ENCODE measurements around the gene ASPSCR1. TPM values are rescaled to one million over a fixed set of nuclear protein-coding genes. Genes with fewer than 3 reads are reported as not detected.

The ASPSCR1 gene
- total RNA-seq, 4 donors from 2014 or later, result 17.9 to 25.6 (median 21.6) TPM

DNA sequence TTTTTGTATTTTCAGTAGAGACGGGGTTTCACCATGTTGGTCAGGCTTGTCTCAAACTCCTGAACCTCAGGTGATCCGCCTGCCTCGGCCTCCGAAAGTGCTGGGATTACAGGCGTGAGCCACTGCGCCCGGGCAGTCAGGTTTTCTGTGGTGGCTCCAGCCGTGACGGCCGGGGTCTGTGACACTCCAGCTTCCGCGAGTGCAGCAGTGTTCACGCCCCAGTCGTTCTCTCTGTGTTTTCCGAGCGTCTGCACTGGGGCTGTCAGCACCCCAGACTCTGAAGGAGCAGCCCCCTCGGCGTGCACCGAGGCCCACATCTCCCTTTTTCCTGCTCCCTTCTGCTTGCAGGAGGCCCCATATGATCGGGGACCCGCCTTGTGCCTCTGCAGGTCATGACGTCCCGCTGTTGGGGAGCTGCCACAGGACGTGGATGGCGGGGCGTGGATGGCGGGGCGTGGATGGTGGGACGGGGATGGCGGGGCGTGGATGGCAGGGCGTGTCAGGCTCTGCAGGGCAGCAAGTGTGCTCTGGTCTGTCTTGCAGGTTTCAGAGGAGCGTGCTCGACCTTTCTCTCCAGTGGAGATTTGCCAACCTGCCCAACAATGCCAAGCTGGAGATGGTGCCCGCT, 5.7 kb downstream of the ASPSCR1 start:
- H3K4me1 ChIP-seq, result peaks cover 10% of the 10 kb centered on the region
- H3K4me3 ChIP-seq, result no peak overlapping the region
- no peak for DNase-seq (ENCODE audit: low spot score in 2 of 2)
- no peaks in the 10 kb centered on the region for H3K27me3 ChIP-seq
- no peak overlapping the region for H3K27ac ChIP-seq
- H3K36me3 ChIP-seq, result peaks cover 58% of the 10 kb centered on the region
- no peak for TF ChIP-seq POLR2A (IDR thresholded peaks at IDR 0.05)
- TF ChIP-seq EP300 (IDR thresholded peaks at IDR 0.05), result no peak
- no peak for TF ChIP-seq CTCF (IDR thresholded peaks at IDR 0.05)
- TF ChIP-seq POLR2AphosphoS5 (IDR thresholded peaks at IDR 0.05), result no peak
- H3K9me3 ChIP-seq, result no peaks in the 10 kb centered on the region
- WGBS, result 91% methylated on average over 22 of the region's 35 CpGs

- no peaks in the 10 kb centered on the region for H3K9me3 ChIP-seq
- H3K36me3 ChIP-seq, result peaks cover 58% of the 10 kb centered on the region
- TF ChIP-seq POLR2AphosphoS5 (IDR thresholded peaks at IDR 0.05), result no peak
- no peak for TF ChIP-seq POLR2A (IDR thresholded peaks at IDR 0.05)
- no peak for TF ChIP-seq CTCF (IDR thresholded peaks at IDR 0.05)
- no peak for TF ChIP-seq EP300 (IDR thresholded peaks at IDR 0.05)
- H3K27ac ChIP-seq, result no peak overlapping the region
- WGBS, result 89% methylated on average over 26 of the region's 26 CpGs
- H3K4me1 ChIP-seq, result peaks cover 5% of the 10 kb centered on the region
- no peaks in the 10 kb centered on the region for H3K27me3 ChIP-seq
- DNase-seq (ENCODE audit: low spot score in 2 of 2), result no peak
- H3K4me3 ChIP-seq, result no peak overlapping the region
These were observed 6.4 kb downstream of the ASPSCR1 start for GRCh38 chr17:81983639-81984373.

GRCh38 chr17:81984773-81985410, 7.5 kb downstream of the ASPSCR1 start:
- no peaks in the 10 kb centered on the region for H3K27me3 ChIP-seq
- H3K36me3 ChIP-seq, result peaks cover 54% of the 10 kb centered on the region
- 85% methylated on average over 21 of the region's 21 CpGs for WGBS
- no peaks in the 10 kb centered on the region for H3K4me1 ChIP-seq
- no peak for DNase-seq (ENCODE audit: low spot score in 2 of 2)
- H3K27ac ChIP-seq, result no peak overlapping the region
- no peak overlapping the region for H3K4me3 ChIP-seq
- TF ChIP-seq CTCF (IDR thresholded peaks at IDR 0.05), result no peak
- TF ChIP-seq POLR2AphosphoS5 (IDR thresholded peaks at IDR 0.05), result no peak
- no peak for TF ChIP-seq POLR2A (IDR thresholded peaks at IDR 0.05)
- TF ChIP-seq EP300 (IDR thresholded peaks at IDR 0.05), result no peak
- H3K9me3 ChIP-seq, result no peaks in the 10 kb centered on the region

GRCh38 chr17:81986606-81987005, 9.2 kb downstream of the ASPSCR1 start:
- H3K9me3 ChIP-seq, result no peaks in the 10 kb centered on the region
- no peak overlapping the region for H3K4me3 ChIP-seq
- WGBS, result 94% methylated on average over 22 of the region's 26 CpGs
- no peaks in the 10 kb centered on the region for H3K27me3 ChIP-seq
- DNase-seq (ENCODE audit: low spot score in 2 of 2), result no peak
- H3K27ac ChIP-seq, result no peak overlapping the region
- TF ChIP-seq CTCF (IDR thresholded peaks at IDR 0.05) (no peak), POLR2A (IDR thresholded peaks at IDR 0.05) (no peak), EP300 (IDR thresholded peaks at IDR 0.05) (no peak), POLR2AphosphoS5 (IDR thresholded peaks at IDR 0.05) (no peak)
- H3K4me1 ChIP-seq, result peaks cover 9% of the 10 kb centered on the region
- H3K36me3 ChIP-seq, result peaks cover 49% of the 10 kb centered on the region

- WGBS, result 77% methylated on average over 26 of the region's 26 CpGs
- H3K36me3 ChIP-seq, result peaks cover 49% of the 10 kb centered on the region
These were observed 9.8 kb downstream of the ASPSCR1 start for GRCh38 chr17:81987161-81987770.

More at GRCh38 chr17:81987161-81987770, 9.8 kb downstream of the ASPSCR1 start:
- Histone ChIP-seq H3K4me1 (peaks cover 16% of the 10 kb centered on the region), H3K27me3 (no peaks in the 10 kb centered on the region), H3K4me3 (no peak overlapping the region), H3K9me3 (no peaks in the 10 kb centered on the region), H3K27ac (no peak overlapping the region)
- DNase-seq (ENCODE audit: low spot score in 2 of 2), result no peak
- no peak for TF ChIP-seq POLR2AphosphoS5 (IDR thresholded peaks at IDR 0.05)
- no peak for TF ChIP-seq CTCF (IDR thresholded peaks at IDR 0.05)
- no peak for TF ChIP-seq EP300 (IDR thresholded peaks at IDR 0.05)
- TF ChIP-seq POLR2A (IDR thresholded peaks at IDR 0.05), result no peak
